K562 (cell line): ENCODE results near the gene CDH18. TPM values are rescaled to one million over a fixed set of nuclear protein-coding genes. Genes with fewer than 3 reads are reported as not detected.

Experiments
- ATAC-seq: fragments of 200-7000 bp; cut with Tn5 transposase; 3 replicates; pipeline ENCODE4 v1.9.1; 2020; ENCODE audit warnings: moderate library complexity
- BruUV-seq: library from RNA; stranded (reverse); fragments of 400-500 nt; replicated peaks from 2 replicates; lab custom pipeline; 2021; lab: Mats Ljungman, UMichigan
- CTCF ChIA-PET: fragments of 300-600 bp; formaldehyde crosslinking; extraction: SDS; loops from one replicate; lab custom pipeline; 2021; ENCODE audit warnings: low intra/inter-chr PET ratio; lab: Yijun Ruan, JAX
- POLR2A ChIA-PET: fragments of 300-600, 350-650 bp; sonication (Branson Sonifier 250); formaldehyde crosslinking; extraction: SDS; loops from one replicate; lab custom pipeline; 2021; ENCODE audit warnings: antibody characterized with exemption, inconsistent platforms; lab: Yijun Ruan, JAX
- DNase-seq, 4 experiments: peaks; one replicate each; pipeline versions ENCODE4 v3.0.0 to v3.0.0-alpha.2; 2011 to 2018; ENCODE audit warnings: low spot score in 3 of 4, mixed read lengths in 3 of 4; ENCODE audit errors: extremely low read depth in 1 of 4
- FAIRE-seq: peaks from 2 replicates; lab custom pipeline; 2011; peaks lifted over from hg19 to GRCh38; lab: Jason Lieb, UNC
- H2AFZ ChIP-seq: 2 replicates; pipeline ENCODE4 v1.6.0; 2011; ENCODE audit warnings: low read depth, low read length, control low read depth, inconsistent platforms
- H3K27ac ChIP-seq: fragments of 200-600 bp; 3 replicates; pipeline ENCODE4 v1.8.0; 2011; ENCODE audit warnings: low read depth, mild to moderate bottlenecking, control low read depth, inconsistent platforms, low read length, moderate library complexity, mixed read lengths; ENCODE audit errors: extremely low read depth
- H3K27me3 ChIP-seq, 2 experiments: fragments of 300-600 bp in 1 of 2; 2 replicates in 1 of 2; 3 replicates in 1 of 2; pipeline versions ENCODE4 v1.6.0 to v1.8.0; 2011; ENCODE audit warnings: inconsistent platforms in 2 of 2, low read length in 2 of 2, mild to moderate bottlenecking in 1 of 2, mixed read lengths in 1 of 2, moderate library complexity in 1 of 2; ENCODE audit not compliant: control insufficient read depth in 2 of 2, insufficient read depth in 2 of 2
- H3K36me3 ChIP-seq: fragments of 300-600 bp; 3 replicates; pipeline ENCODE4 v1.8.0; 2011; ENCODE audit warnings: mild to moderate bottlenecking, low read length, inconsistent platforms; ENCODE audit not compliant: control insufficient read depth, insufficient read depth
- H3K4me1 ChIP-seq, 2 experiments: fragments of 200-600 bp in 1 of 2; replicated peaks in 1 of 2; 2 replicates in 1 of 2; 3 replicates in 1 of 2; pipeline versions ENCODE4 v1.5.1 to v1.8.0; 2011; ENCODE audit warnings: inconsistent platforms in 2 of 2, low read length in 2 of 2, mild to moderate bottlenecking in 1 of 2, mixed read lengths in 1 of 2, moderate library complexity in 1 of 2; ENCODE audit not compliant: control insufficient read depth in 2 of 2, insufficient read depth in 2 of 2
- H3K4me2 ChIP-seq: 2 replicates; pipeline ENCODE4 v1.6.1; 2011; ENCODE audit warnings: low read length, control low read depth, inconsistent platforms, mixed read lengths; ENCODE audit not compliant: insufficient read depth
- H3K4me3 ChIP-seq: fragments of 200-600 bp; sonication (generic), shearing (Covaris generic); 2 replicates; pipeline ENCODE4 v1.5.1; 2016; ENCODE audit warnings: control low read depth, inconsistent platforms
- H3K79me2 ChIP-seq: fragments of 200-600 bp; 3 replicates; pipeline ENCODE4 v1.8.0; 2011; ENCODE audit warnings: low read length, inconsistent platforms; ENCODE audit not compliant: control insufficient read depth, insufficient read depth
- H3K9ac ChIP-seq, 2 experiments: 2 replicates each; pipeline versions ENCODE4 v1.6.0 to v1.6.1; 2011; ENCODE audit warnings: low read depth in 2 of 2, low read length in 2 of 2, control low read depth in 1 of 2, inconsistent platforms in 1 of 2, mild to moderate bottlenecking in 1 of 2, mixed read lengths in 1 of 2; ENCODE audit not compliant: insufficient read depth in 1 of 2
- H3K9me1 ChIP-seq: one replicate; pipeline ENCODE4 v1.6.0; 2011; ENCODE audit warnings: inconsistent platforms, mild to moderate bottlenecking, low read length, moderate library complexity; ENCODE audit not compliant: control insufficient read depth, insufficient read depth
- H3K9me3 ChIP-seq: replicated peaks from 2 replicates; pipeline ENCODE4 v1.5.1; 2011; ENCODE audit warnings: low read depth, low read length, inconsistent platforms; ENCODE audit not compliant: control insufficient read depth, insufficient read depth
- H4K20me1 ChIP-seq: replicated peaks from 2 replicates; pipeline ENCODE4 v1.6.1; 2011; ENCODE audit warnings: low read length, inconsistent platforms, mixed read lengths; ENCODE audit not compliant: control insufficient read depth, insufficient read depth
- JUND ChIP-seq, 2 experiments: IDR thresholded peaks; 2 replicates in 1 of 2; 3 replicates in 1 of 2; pipeline ENCODE4 v1.6.1; 2011; ENCODE audit warnings: borderline replicate concordance in 2 of 2, low read depth in 2 of 2, low read length in 2 of 2, improper control_type of control experiment in 1 of 2, missing biosample characterization in 1 of 2, missing genetic modification characterization in 1 of 2, missing genetic modification reagents in 1 of 2
- KAT8 ChIP-seq: fragments of 450-650 bp; IDR thresholded peaks from 2 replicates; pipeline ENCODE4 v1.6.1; 2016; ENCODE audit warnings: low read depth, mild to moderate bottlenecking
- MAZ ChIP-seq, 2 experiments: fragments of 450-650 bp in 1 of 2; sonication (generic) in 1 of 2; formaldehyde crosslinking; IDR thresholded peaks in 1 of 2; conservative IDR thresholded peaks in 1 of 2; 2 replicates each; pipeline versions ENCODE4 v1.4.0 to v1.5.0; 2020; ENCODE audit warnings: mild to moderate bottlenecking in 1 of 2, missing genetic modification reagents in 1 of 2
- SRSF3 ChIP-seq: fragments of 200-400 bp; formaldehyde crosslinking; IDR thresholded peaks from 2 replicates; pipeline ENCODE4 v1.6.1; 2016; ENCODE audit warnings: mild to moderate bottlenecking, low read length, moderate library complexity; ENCODE audit not compliant: insufficient read depth
- TBL1XR1 ChIP-seq, 2 experiments: IDR thresholded peaks; 2 replicates each; pipeline ENCODE4 v1.6.1; 2012; ENCODE audit warnings: improper control_type of control experiment in 2 of 2, low read length in 2 of 2, mild to moderate bottlenecking in 1 of 2
- ZNF12 ChIP-seq: sonication (generic); formaldehyde crosslinking; IDR thresholded peaks from 2 replicates; pipeline ENCODE4 v1.4.0; 2020; ENCODE audit warnings: mild to moderate bottlenecking, missing genetic modification reagents
- ZNF274 ChIP-seq: IDR thresholded peaks from 2 replicates; pipeline ENCODE4 v1.6.1; 2011; ENCODE audit warnings: low read depth, mild to moderate bottlenecking, low read length, moderate library complexity, borderline replicate concordance
- ZNF740 ChIP-seq, 3 experiments: fragments of 200-800 bp in 1 of 3; sonication (Bioruptor generic) in 1 of 3; sonication (generic) in 1 of 3; formaldehyde crosslinking in 1 of 3; IDR thresholded peaks; 2 replicates each; pipeline versions ENCODE4 v1.6.1 to v1.8.0; 2016 to 2022; ENCODE audit warnings: mild to moderate bottlenecking in 2 of 3, missing compliant biosample characterization in 2 of 3, missing genetic modification characterization in 2 of 3, missing genetic modification reagents in 1 of 3
- WGBS: fragments of 100-300 bp; shearing (Covaris generic); methylation state at CpG from one replicate; pipeline ENCODE4 v1.1.6; 2016; ENCODE audit warnings: low coverage, mixed read lengths; ENCODE audit not compliant: insufficient coverage; ENCODE audit errors: missing lambda C conversion rate; 5-methylcytosine and 5-hydroxymethylcytosine counted together
- in situ Hi-C: fragments of 300-500 bp; cut with MboI; formaldehyde crosslinking; loops from 4 replicates; pipeline ENCODE4 v1.15.0; 2018; ENCODE audit warnings: inconsistent platforms, mixed read lengths
- intact Hi-C: fragments of 100-400 bp; cut with micrococcal nuclease; formaldehyde crosslinking; loops from 2 replicates; pipeline ENCODE4 v1.14.2; 2022
- polyA plus RNA-seq, 8 experiments: library from polyadenylated mRNA; depleted of rRNA in 4 of 8; stranded (reverse) in 5 of 8; unstranded in 3 of 8; fragments of >200 nt; fragmentation: Nextera tagmentation in 2 of 8; fragmentation: Illumina TruSeq in 1 of 8; extraction: Ambion mirVana in 2 of 8; extraction: Trizol in 1 of 8; gene quantifications; 2 replicates each; pipeline versions ENCODE4 v1.2.1 to v1.2.3, GENCODE V29; 2011 to 2014; ENCODE audit warnings: inconsistent platforms in 1 of 8, missing spikeins in 1 of 8
- total RNA-seq, 7 experiments: library from RNA; depleted of rRNA in 6 of 7; stranded (reverse); fragments of >200 nt in 6 of 7; fragmentation: Illumina TruSeq in 2 of 7; extraction: Trizol in 2 of 7; gene quantifications; 2 replicates each; pipeline versions ENCODE4 v1.2.1 to v1.2.3, GENCODE V29; 2011 to 2021; ENCODE audit warnings: low replicate concordance in 1 of 7
- TF ChIP-seq, protein P1 (sequence below): sonication (generic); formaldehyde crosslinking; IDR thresholded peaks from 2 replicates; pipeline ENCODE4 v1.8.1; 2023; ENCODE audit warnings: mild to moderate bottlenecking, missing genetic modification reagents

CDH18 gene
- total and polyA plus RNA-seq, 9 of the 15 experiments (the other 6 are each of a cell fraction or from before 2014, with no cell fraction given) = 0.18 to 1.4 (median 0.31) TPM

GRCh38 chr5:19745247-19745646, 242.8 kb downstream of the CDH18 start (continued):
- TF ChIP-seq, protein P1, sequence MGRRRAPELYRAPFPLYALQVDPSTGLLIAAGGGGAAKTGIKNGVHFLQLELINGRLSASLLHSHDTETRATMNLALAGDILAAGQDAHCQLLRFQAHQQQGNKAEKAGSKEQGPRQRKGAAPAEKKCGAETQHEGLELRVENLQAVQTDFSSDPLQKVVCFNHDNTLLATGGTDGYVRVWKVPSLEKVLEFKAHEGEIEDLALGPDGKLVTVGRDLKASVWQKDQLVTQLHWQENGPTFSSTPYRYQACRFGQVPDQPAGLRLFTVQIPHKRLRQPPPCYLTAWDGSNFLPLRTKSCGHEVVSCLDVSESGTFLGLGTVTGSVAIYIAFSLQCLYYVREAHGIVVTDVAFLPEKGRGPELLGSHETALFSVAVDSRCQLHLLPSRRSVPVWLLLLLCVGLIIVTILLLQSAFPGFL (CRISPR knock-in tag) = no peak
- TF ChIP-seq MAZ (CRISPR knock-in tag; conservative IDR thresholded peaks at IDR 0.05 in 1 of 2, IDR thresholded peaks at IDR 0.05 in 1 of 2) = no peak
- no peak for TF ChIP-seq ZNF12 (CRISPR knock-in tag)
- TF ChIP-seq ZNF740 (CRISPR knock-in tag; IDR thresholded peaks at IDR 0.05) = no peak
- TF ChIP-seq ZNF740 (tag; IDR thresholded peaks at IDR 0.05) = no peak

- no peaks in the 10 kb centered on the region for H3K9me1 ChIP-seq
- WGBS = 0% methylated on average over 1 of the region's 1 CpG
- H3K4me1 ChIP-seq = no peaks in the 10 kb centered on the region
- H3K27ac ChIP-seq = no peak overlapping the region
- H3K27me3 ChIP-seq = no peaks in the 10 kb centered on the region
- CTCF ChIA-PET = no interaction called here
- H3K79me2 ChIP-seq = no peaks in the 10 kb centered on the region
- no peaks in the 10 kb centered on the region for H3K36me3 ChIP-seq
- no peak overlapping the region for H3K4me2 ChIP-seq
- FAIRE-seq (no peak), DNase-seq (no peak), ATAC-seq (no peak)
- in situ Hi-C loops = no loop called here
- no peak overlapping the region for H2AFZ ChIP-seq
- no peak overlapping the region for H3K9ac ChIP-seq
- H3K4me3 ChIP-seq = no peak overlapping the region
- POLR2A ChIA-PET = interaction anchor here (0.7 kb wide), 1 partner anchor 32 kb away, joined by 3 read pairs; no protein-coding TSS in a partner anchor
- H3K9me3 ChIP-seq = peaks cover 2% of the 10 kb centered on the region; the same call in 1 of the 2 replicates
- H4K20me1 ChIP-seq = no peaks in the 10 kb centered on the region
- no TSS peak for BruUV-seq
- intact Hi-C loops = no loop called here
- TF ChIP-seq TBL1XR1 (IDR thresholded peaks at IDR 0.05; ENCODE audit: low read length in 2 of 2) = no peak
- no peak for TF ChIP-seq KAT8
- TF ChIP-seq ZNF274 = no peak
- no peak for TF ChIP-seq JUND (IDR thresholded peaks at IDR 0.05; ENCODE audit: borderline replicate concordance, low read depth, low read length)
- TF ChIP-seq JUND (tag; IDR thresholded peaks at IDR 0.05; ENCODE audit: borderline replicate concordance, low read depth, low read length) = no peak
- TF ChIP-seq SRSF3 = no peak
Observed at GRCh38 chr5:19739671-19740070, 248.3 kb downstream of the CDH18 start.
